Activated CD4-positive, CD25-positive, alpha-beta regulatory T cell treated with anti-CD3 and anti-CD28 coated beads, Interleukin-2, amount 50 U/mL, for 24 hours (primary cell): Measurements from ENCODE around the gene HEXB.

Source experiments
- ATAC-seq, 2 donors: fragments of 150-1000 bp; cut with Tn5 transposase; one replicate each; pipeline ENCODE4 v1.10.0; 2021; ENCODE audit warnings: mild to moderate bottlenecking in 1 of 2, moderate library complexity in 1 of 2

HEXB gene

DNA sequence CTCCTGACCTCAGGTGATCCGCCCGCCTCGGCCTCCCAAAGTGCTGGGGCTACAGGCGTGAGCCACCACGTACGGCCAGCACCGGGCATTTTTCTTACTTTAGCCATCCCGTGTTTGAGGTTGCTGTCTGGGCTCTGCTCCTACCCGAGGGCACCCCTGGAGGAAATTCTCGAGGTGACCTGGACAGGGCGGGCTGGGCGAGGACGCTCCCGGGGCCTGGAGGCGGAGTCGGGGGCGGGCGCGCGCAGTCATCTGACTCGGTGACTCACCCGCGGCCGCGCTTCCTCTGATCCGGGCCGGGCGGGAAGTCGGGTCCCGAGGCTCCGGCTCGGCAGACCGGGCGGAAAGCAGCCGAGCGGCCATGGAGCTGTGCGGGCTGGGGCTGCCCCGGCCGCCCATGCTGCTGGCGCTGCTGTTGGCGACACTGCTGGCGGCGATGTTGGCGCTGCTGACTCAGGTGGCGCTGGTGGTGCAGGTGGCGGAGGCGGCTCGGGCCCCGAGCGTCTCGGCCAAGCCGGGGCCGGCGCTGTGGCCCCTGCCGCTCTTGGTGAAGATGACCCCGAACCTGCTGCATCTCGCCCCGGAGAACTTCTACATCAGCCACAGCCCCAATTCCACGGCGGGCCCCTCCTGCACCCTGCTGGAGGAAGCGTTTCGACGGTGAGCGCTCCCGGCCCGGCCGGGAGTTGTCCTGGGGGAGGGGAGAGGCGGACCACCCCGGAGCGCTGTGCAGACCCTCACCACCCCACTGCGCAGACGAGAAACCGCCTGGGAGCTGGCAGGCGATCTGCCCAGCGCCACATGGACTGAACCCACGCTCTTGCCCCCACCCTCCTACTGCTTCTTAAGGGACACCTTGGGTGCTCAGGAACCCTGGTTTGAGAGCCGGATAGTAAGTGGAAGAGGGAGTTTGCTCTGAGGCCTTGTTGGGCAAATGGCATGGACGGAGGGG lies at the start of gene HEXB:
Gene HEXB (plus strand): TSS at position 334 of the 952 bp plus-strand sequence. CDS start 28 bp downstream, at position 362.
- peak; percentile 91 to 95 for ATAC-seq

DNA sequence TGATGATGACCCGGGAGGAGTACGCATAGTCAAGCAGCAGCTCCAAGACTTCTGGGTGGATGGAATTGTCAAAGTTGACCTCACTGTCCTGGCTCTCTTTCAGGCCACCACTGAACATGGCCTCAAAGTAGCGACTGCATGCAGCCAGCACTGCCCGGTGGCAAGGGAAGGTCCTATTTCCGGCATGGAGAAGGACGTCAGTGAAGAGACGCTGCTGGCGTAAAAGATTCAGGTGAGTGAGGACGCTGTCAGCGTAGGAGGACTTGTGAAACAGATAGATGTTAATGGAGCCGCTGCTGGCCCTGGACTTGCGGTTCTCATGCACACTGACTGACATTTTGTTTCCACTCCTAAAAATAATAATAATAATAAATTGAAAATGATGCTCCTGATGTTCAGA lies 48.9 kb upstream of the HEXB start:
- no peak for ATAC-seq

DNA sequence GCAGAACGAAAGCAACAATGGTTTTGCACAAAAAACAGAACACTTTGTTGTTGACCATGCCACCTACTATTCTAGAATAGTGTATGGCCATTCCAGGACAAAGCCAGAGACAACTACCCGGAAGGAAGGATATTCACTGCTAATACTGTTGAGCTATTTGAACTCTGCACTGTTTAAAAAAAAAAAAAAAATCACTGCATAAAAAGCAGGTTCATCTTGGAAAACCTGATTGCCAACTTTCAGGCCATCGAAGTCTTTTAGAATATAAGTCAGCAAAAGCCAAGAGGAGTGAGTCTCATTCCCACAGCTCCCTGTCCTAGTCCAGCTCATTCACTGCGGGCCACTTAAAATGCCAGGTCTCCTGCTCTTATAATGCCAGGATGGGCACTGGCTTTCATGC lies 48.5 kb upstream of the HEXB start:
- no peak for ATAC-seq

DNA sequence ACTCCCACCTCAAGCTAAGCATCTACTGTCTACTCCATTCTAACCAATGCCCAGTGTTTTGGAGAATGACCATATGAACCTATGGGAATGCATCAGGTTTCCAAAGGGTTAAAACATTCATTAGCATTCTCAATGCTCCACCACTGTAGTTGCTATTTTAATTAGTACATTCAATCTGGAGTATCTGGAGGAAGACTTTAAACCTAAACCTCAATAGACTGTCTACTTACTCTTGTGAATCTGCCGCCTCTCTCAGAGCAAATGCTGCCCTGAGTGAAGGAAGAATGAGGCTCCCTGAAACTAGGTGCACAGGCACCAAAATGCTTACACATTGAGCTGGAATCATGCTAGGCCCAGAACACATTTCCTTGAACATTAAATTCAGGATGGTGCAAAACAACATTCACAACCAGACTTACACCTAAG lies 46.5 kb upstream of the HEXB start:
- no peak for ATAC-seq

DNA sequence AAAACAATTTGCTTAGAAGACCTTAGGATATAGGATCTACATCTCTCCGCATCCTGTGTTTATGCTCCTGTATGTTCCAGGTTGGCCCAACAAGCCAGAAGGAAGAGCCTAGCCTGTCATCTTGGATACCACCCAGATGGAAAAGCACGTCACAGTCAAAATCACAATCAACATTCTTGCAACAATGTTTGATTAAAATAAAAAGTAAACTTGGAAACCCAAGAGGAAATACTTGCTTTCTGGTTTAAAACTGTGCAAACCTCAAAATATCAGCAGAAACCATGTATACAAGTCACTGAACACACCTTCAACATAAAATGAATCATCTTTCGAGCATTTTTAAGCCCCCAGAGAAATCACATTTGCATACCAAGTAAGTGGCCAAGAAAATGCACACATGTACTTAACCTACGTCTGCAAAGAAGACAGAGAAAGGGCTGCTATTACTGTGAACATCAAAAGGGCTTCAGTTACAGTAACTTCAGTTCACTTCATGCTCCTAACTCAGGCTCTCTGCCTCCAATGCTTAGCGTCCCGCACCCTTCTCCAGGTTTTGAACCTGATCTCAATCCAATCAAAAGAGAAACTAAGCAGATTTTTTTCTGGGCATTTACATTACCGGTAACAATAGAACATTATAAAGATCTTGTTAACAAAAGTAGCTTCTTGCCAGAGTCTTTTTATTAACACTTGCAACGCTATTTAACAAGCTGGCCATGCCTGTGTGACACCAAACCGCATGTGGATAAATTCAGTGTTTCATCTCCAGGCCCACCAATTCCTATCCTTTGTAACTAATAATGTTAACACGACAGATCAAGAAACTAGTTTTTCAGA lies 45.8 kb upstream of the HEXB start:
- ATAC-seq: peak in 1 of 2 donors; percentile 4

DNA sequence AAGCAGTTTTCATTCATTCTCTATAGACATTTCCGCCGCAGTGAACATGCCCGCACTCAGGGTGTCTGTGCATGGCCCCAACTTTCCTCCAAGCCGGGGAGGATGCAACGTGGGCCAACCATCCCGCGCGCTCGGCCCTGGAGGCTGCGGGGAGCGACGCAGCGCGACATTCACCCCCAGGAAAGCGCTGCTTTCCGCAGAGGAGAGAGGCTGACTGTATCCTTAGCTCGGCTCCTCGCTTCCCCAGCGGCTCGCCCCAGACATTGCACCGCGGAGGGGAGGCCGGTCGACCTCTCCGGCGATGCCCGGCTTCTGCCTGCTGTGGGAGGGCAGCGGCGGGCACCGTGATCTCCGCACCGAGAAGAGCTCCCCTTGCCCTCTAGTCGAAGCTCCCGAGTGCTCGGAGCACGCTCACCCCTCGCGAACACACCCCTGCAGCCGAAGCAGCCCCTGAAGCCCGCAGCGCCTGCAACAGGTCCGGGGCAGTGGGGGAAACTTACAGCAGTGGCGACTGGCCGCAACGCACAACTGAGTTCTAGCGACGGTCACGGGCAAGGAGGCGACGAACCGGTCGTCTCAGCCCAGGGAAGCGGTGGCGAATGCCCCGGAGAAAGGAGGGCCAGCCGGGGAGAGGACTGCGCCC lies 45.1 kb upstream of the HEXB start:
- ATAC-seq: peak; percentile 33 to 50

DNA sequence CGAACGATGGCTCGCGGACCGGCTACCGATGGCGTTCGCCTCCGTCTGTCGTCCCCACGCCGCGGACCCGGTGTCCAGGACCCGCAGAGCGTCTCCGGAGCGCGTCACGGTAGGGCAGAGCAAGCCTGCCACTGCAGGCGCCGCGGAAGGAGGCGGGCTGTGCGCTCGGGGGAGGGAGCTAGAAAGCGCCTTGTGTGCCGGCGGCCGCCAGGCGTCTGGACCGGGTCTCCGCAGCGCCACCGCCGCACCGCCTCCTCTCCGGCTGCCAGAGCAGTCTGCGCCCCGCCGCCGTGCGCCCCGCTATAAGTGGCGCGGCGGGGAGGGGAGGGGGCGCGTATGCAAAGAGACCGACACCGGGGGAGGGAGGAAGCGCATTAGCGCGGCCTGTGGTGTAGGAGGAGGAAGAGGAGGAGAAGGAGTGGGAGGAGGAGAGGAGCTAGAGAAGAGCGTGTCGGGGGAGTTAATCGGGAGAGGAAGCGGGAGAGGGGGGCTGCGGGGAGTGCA lies 44.5 kb upstream of the HEXB start, which contains the start of gene ENC1:
Gene ENC1 (minus strand): TSS at position 279 of the 504 bp plus-strand sequence. CDS start 4,243 bp downstream, outside the sequence.
- ATAC-seq: peak; percentile 84 to 85

DNA sequence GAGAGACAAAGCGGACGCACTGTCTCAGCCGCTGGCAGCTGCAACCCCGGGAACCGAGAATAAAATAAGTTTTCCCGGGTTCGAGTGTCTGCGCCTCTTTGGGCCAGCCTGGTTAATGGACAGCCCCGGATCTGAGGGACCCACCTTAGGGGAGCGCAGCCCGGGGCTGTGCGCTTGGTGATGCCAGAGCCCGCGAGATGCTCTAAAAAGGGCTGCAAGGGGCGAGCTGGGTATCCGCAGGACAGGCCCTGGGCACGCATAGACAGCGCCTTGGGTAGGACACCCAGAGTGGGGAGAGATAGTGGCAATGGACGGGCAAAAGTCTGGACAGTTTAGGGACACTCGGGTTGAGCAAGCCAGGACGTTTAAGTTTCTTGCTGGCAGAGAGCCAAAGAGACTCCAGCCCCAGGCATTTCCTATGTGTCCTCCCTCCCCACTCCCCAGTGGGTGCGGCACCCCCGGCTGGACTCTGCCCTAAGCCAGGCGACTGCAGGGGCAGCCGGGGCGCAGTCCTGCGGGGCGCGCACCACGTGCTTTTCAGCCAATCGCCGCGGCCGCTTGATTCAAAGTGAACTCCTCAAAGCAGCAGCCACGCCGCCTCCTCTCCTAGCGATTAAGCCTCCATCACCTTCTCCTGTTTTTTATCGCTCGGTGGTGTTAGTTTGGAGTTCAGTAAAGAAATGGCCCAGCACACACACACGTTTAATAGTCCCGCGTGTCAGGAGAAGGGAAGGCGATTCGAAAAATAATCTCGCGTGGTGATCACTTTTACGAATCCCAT lies 43.9 kb upstream of the HEXB start:
- peak in 1 of 2 donors; percentile 9 for ATAC-seq

DNA sequence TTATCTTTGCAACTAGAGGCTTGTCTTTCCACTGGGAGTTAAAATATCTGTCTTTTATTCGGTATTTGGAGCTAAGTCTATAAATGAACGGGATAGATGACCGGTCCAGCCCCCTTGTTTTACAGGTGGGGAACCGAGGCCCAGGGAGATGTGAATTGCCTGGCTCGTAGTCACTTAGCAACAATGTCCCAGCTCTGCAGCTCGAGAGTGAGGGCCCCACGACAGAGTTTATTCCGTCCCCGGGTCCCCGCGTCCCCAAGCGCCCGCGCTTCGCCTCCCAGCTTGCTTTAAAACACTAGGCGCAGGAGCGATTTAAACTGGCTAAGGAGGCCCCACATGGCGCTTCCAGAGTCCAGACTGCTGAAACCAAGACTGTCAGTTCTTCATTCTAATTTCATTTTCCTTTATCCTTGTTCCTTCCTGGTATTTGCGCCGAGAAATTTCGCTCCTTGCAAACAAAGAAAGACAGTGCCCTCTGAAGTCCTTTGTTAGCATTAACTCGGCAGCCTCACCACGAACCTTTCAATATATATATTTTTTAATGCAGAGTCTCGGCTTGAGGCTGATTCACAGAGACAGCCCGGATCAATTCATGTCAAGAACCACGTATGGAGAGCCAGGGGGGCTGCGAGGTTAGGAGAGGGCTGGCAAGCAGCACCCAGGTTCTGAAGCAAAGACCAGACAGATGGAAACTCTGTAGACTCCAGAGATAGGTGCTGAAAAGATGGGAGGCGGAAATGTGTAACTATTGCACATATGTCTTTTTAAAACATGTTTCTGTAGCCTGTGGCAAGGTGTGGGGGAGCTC lies 43.1 kb upstream of the HEXB start:
- ATAC-seq: no peak

DNA sequence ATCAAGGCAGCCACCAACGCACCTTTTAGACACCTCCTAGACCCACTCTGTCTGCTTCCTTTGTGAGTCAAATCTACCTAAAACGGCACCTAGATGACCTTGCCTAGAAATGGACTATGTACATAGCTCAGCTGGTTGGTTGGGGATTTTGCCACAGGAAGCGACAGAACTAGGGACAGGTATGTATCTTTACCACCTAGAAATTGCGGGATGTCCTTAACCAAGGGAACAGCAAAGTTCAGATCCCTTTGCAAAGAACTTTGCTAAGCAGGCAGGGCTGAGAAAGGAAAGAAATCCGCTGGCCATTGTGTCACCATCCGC lies 42.5 kb upstream of the HEXB start:
- ATAC-seq: no peak

DNA sequence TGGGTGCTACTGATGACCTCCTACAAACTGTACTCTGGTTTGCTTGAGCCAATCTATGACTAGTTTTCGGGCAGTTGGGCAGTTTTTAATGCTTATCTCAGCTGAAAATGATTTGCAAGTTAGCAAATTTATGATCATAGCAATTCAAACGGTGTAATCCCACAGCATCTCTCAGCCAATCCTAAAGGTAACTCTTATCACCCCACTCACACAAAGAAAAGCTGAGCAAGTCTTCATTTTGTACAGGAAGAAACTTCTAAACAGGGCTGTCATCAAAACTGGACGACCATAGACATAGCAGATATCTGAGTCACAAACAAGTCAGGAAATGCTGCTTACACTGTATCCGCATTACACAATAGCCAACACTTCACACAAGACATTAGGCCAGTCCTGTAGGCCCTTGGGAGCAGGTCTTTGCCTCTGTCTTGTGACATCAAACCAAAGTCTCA lies 41.9 kb upstream of the HEXB start:
- no peak for ATAC-seq

DNA sequence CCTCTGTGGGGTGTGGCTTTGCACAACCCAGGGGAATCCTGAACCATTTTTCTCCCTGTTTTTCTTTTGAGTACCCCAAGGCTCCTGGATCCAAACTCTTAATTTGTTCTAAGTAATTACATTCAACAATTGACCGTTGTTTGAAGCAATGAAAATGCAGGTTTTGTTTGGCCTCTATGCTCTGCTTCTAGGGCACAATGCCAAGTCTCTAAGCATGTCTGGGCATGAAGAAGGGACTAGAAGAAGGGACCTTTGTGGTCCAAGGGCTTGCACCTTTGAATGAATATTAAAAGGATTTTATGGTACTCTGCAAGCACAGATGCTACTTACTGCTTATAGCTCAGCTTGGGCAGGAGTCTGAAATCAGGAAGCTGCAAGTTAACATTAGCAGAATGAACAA lies 37.9 kb upstream of the HEXB start:
- no peak for ATAC-seq

DNA sequence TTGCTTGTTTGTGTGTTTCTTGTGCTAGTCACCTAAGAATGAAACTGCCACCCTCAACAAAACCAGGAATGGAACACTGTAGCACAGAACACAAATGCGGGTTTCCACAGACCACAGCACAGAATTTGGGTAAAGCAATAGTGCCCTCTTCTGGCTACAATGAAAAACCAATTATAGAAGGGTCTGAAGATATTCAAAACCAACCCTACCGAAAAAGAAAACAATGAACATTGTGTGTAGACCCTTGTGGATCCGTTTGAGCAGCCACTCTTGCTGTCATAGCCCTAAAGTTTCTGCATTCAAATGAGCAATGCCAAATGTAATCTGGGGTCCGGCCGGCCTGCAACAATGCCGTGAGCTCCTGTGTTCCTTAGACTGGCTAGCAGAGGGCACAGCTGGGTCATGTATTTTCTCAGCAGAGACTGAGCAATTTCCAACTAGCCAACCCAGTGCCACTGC lies 36.2 kb upstream of the HEXB start:
- ATAC-seq: peak; percentile 72 to 78

DNA sequence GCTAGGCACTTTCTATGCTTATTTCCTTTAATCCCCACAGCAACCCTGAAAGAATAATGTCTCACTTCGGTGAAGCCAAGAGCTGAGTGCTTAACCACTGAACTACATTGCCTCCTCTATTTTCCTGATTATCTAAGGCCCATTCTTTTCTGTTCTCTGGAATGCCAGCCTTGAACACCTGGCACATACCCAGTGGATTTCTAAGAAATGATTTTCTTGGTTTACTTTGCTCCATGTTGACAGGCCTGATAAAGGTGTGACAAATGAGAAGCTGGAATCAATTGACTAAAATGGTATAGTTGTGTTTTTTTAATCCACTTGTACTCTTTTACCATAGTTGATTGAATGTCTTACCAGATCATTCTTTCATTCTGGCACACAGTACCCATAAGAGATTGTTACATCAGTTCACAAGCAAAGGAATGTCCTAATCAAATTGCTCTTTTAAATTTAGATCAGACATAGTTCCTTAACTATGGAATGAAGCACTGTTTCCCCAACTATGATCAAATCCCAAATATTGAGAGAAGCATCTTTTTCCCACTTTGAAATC lies 35.5 kb upstream of the HEXB start:
- no peak for ATAC-seq

DNA sequence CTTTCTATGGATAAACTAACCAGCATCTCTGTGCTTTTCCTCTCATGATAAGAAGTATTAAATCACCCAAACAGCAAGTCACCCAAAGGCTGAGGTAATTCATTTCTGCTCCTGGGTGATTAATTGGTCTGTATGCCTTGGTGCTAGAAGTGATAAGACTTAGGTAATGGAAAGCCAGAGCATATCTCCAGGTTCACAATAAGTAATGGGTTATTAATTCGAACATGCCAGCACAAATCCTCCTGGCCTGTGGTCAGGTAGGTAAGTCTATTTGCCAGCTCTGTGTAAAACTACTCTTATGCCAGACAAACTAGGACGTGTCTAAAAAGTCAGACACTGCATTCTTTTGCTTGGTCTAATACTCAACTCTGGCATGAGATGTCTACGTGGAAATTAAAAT lies 33.3 kb upstream of the HEXB start:
- no peak for ATAC-seq

DNA sequence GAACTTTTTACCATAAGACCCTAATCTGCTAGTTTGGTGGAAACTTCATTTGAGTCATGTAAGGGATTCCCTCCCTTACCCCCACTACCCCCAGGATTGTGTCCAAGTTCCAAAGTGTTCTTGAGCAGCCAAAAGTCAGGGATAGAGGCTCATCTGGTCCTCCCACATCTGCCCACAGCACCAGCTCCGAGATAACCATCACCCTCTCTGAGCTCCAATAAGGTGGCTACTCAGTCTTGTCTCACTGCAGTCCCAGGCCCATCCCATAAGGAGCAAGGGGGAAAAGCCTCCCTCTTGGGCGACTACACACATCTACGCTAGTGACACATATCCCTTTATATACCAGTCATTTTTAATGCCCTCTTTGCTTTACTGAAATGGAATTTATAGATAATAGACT lies 32.5 kb upstream of the HEXB start:
- no peak for ATAC-seq

DNA sequence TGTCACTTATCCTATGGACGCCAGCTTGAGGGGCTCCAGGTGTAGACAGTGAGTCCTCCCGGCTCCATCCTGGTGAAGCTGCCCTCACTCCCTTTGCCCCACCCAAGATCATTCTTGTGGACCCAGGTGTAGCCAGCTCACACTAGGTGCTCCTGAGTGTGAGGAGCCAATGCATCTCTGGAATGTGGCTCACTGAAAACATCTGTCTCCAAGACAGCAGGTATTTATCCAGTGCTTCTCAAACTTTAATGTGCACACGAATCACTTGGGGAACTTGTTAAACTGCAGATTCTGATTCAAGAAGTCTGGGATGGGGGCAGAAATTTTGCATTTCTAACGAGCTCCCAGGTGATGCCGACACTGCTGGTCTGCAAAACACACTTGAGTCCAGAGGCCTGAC lies 31.0 kb upstream of the HEXB start:
- ATAC-seq: no peak

DNA sequence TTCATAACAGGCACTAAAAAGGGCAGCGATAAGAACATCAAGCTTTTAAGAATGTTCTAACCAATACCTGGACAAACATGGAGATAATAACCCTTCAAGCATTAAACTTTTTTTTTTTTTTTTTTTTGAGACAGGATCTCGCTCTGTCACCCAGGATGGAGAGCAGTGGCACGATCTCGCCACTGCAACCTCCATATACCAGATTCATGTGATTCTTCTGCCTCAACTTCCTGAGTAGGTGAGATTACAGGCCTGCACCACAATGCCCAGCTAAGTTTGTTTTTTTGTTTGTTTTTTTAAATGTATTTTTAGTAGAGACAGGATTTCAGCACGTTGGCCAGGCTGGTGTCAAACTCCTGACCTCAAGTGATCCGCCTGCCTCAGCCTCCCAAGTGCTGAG lies 29.8 kb upstream of the HEXB start:
- no peak for ATAC-seq

DNA sequence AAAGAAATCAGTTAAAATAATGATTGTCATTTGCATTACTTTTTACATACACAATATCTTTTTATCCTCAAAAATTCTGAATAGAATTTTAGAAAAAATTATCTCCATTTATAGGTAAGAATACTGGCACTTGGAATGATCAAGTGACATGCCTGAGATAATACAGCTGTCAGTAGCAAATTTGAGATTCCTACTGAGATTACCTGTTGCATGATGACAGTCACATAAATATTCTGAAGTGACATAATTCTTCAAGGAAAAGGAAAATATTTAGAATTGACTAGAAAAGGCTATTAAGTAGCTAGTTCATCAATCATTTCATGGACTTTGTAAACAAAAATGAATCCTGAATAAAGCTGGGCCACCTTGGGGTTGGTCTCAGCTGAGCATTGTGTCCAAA lies 29.3 kb upstream of the HEXB start:
- ATAC-seq: no peak

DNA sequence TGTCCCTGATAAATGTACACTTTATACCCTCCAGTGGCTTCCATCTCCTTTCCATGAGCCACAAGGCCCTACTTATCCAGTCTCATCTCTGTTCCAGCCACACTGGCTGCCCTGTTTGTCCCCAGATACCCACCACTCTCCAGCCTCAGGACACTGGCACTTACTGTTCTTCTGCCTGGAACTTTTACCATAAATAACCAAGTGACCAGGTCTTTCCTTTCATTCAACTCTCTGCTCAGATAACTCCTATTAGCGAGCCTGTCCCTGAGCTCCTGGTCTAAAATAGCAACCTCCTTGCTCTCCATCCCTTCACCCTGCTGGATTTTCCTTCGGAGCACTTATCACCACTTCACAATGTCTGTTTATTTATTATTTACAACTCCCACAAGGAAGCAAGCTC lies 27.9 kb upstream of the HEXB start:
- ATAC-seq: no peak

DNA sequence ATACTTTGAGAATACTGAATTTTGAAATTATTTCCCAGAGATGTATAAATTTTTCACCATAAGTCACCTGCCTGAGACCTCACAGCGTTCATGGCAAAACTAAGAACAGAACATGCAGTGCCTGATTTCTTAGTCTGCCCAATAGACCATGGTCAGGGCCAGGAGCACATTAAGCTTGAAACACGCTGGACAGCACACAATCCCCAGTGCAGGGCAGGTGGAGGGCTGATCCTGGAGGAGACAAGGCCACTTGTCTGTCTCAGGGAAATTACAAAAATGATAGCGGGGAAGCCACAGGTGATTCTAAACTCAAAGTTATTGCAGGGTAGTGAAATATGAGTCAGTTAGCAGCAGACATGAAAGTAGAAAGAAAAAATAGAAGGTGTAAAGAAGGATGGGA lies 25.9 kb upstream of the HEXB start:
- no peak for ATAC-seq
